SK-N-SH (cell line): Measurements from ENCODE around the gene SLC13A2. TPM values are rescaled to one million over a fixed set of nuclear protein-coding genes. Genes with fewer than 3 reads are reported as not detected.

Experiments
- CTCF ChIA-PET: fragments of 300-600, 350-600 bp; formaldehyde crosslinking; extraction: SDS; loops from one replicate; lab custom pipeline; 2021; lab: Yijun Ruan, JAX
- POLR2A ChIA-PET: fragments of 350-600 bp; sonication (Branson Sonifier 250); formaldehyde crosslinking; extraction: SDS; loops from one replicate; lab custom pipeline; 2020; ENCODE audit warnings: antibody characterized with exemption, inconsistent platforms; lab: Yijun Ruan, JAX
- DNase-seq: peaks from one replicate; pipeline ENCODE4 v3.0.0; 2012
- H2AFZ ChIP-seq: fragments of 200-600 bp; sonication (generic); 2 replicates; pipeline ENCODE4 v1.8.1; 2016; ENCODE audit warnings: antibody characterized with exemption, mild to moderate bottlenecking, low read depth
- H3F3A ChIP-seq: fragments of 200-600 bp; sonication (generic); replicated peaks from 2 replicates; pipeline ENCODE3; 2016; ENCODE audit warnings: antibody characterized with exemption, mild to moderate bottlenecking; ENCODE audit not compliant: insufficient read depth
- H3K27ac ChIP-seq, 2 experiments: fragments of 200-500 bp in 1 of 2; fragments of 200-600 bp in 1 of 2; sonication (Bioruptor generic) in 1 of 2; sonication (generic), shearing (Covaris generic) in 1 of 2; 2 replicates each; pipeline versions ENCODE4 v1.5.1 to v1.6.1; 2014 to 2016; ENCODE audit warnings: low read depth in 2 of 2, inconsistent platforms in 1 of 2, low read length in 1 of 2, mild to moderate bottlenecking in 1 of 2, mixed read lengths in 1 of 2
- H3K27me3 ChIP-seq: fragments of 200-600 bp; sonication (generic), shearing (Covaris generic); 2 replicates; pipeline ENCODE4 v1.6.1; 2016; ENCODE audit warnings: mixed run types; ENCODE audit not compliant: insufficient read depth
- H3K36me3 ChIP-seq, 2 experiments: fragments of 200-500 bp in 1 of 2; fragments of 200-600 bp in 1 of 2; sonication (Bioruptor generic) in 1 of 2; sonication (generic) in 1 of 2; replicated peaks in 1 of 2; 2 replicates each; pipeline versions ENCODE3 to v1.5.1; 2014 to 2016; ENCODE audit warnings: low read length in 1 of 2, mild to moderate bottlenecking in 1 of 2; ENCODE audit not compliant: insufficient read depth in 2 of 2, control insufficient read depth in 1 of 2
- H3K4me1 ChIP-seq, 2 experiments: fragments of 200-500 bp in 1 of 2; fragments of 200-600 bp in 1 of 2; sonication (Bioruptor generic) in 1 of 2; sonication (generic), shearing (Covaris generic) in 1 of 2; 2 replicates each; pipeline versions ENCODE4 v1.5.1 to v1.6.1; 2014 to 2016; ENCODE audit warnings: low read depth in 1 of 2, low read length in 1 of 2, mixed run types in 1 of 2; ENCODE audit not compliant: insufficient read depth in 2 of 2, control insufficient read depth in 1 of 2
- H3K4me2 ChIP-seq: fragments of 200-600 bp; sonication (generic), shearing (Covaris generic); 2 replicates; pipeline ENCODE4 v1.6.1; 2017; ENCODE audit warnings: mixed run types
- H3K4me3 ChIP-seq, 2 experiments: fragments of 200-500 bp in 1 of 2; fragments of 200-600 bp in 1 of 2; sonication (Bioruptor generic) in 1 of 2; sonication (generic), shearing (Covaris generic) in 1 of 2; 2 replicates each; pipeline versions ENCODE4 v1.5.1 to v1.8.1; 2014 to 2016; ENCODE audit warnings: low read depth in 2 of 2, inconsistent platforms in 1 of 2, low read length in 1 of 2, mild to moderate bottlenecking in 1 of 2, mixed read lengths in 1 of 2, moderate library complexity in 1 of 2
- H3K79me2 ChIP-seq: fragments of 200-600 bp; sonication (generic); 2 replicates; pipeline ENCODE4 v1.8.1; 2017; ENCODE audit warnings: mild to moderate bottlenecking; ENCODE audit not compliant: insufficient read depth
- H3K9ac ChIP-seq: fragments of 200-600 bp; sonication (generic); 2 replicates; pipeline ENCODE4 v1.6.1; 2017; ENCODE audit warnings: mixed run types
- H3K9me2 ChIP-seq: fragments of 200-600 bp; sonication (generic); 2 replicates; pipeline ENCODE4 v1.6.1; 2017; ENCODE audit warnings: mixed run types
- H3K9me3 ChIP-seq: fragments of 200-600 bp; sonication (generic); 2 replicates; pipeline ENCODE4 v1.6.1; 2017; ENCODE audit warnings: mixed run types, mild to moderate bottlenecking, moderate library complexity
- H4K20me1 ChIP-seq: fragments of 200-600 bp; sonication (generic); 2 replicates; pipeline ENCODE4 v1.6.1; 2017; ENCODE audit warnings: mild to moderate bottlenecking, mixed run types; ENCODE audit not compliant: insufficient read depth
- EP300 ChIP-seq, 2 experiments: IDR thresholded peaks; 2 replicates each; pipeline versions ENCODE4 v1.4.0 to v1.6.1; 2012; ENCODE audit warnings: borderline replicate concordance in 1 of 2, low read depth in 1 of 2, low read length in 1 of 2
- EZH2phosphoT487 ChIP-seq: fragments of 200-600 bp; sonication (generic); IDR thresholded peaks from 2 replicates; pipeline ENCODE4 v1.6.1; 2017; ENCODE audit warnings: low read depth, mixed run types, mild to moderate bottlenecking, antibody characterized with exemption, moderate library complexity, borderline replicate concordance
- FOXJ3 ChIP-seq: sonication (generic); formaldehyde crosslinking; IDR thresholded peaks from 2 replicates; pipeline ENCODE4 v1.5.1; 2020; ENCODE audit warnings: mild to moderate bottlenecking, missing genetic modification reagents
- GABPA ChIP-seq: IDR thresholded peaks from 2 replicates; pipeline ENCODE4 v1.4.0; 2012; ENCODE audit warnings: low read depth, mild to moderate bottlenecking
- MAX ChIP-seq: IDR thresholded peaks from 2 replicates; pipeline ENCODE4 v1.4.0; 2012; ENCODE audit warnings: low read depth
- MXI1 ChIP-seq: IDR thresholded peaks from 2 replicates; pipeline ENCODE4 v1.6.1; 2012; ENCODE audit warnings: mild to moderate bottlenecking, low read depth, low read length, improper control_type of control experiment
- NFIC ChIP-seq: IDR thresholded peaks from 2 replicates; pipeline ENCODE4 v1.4.0; 2012; ENCODE audit warnings: borderline replicate concordance
- NRF1 ChIP-seq: IDR thresholded peaks from 2 replicates; pipeline ENCODE4 v1.6.1; 2012; ENCODE audit warnings: low read depth, mild to moderate bottlenecking, low read length
- PBX3 ChIP-seq: IDR thresholded peaks from 2 replicates; pipeline ENCODE4; 2012
- RAD21 ChIP-seq: IDR thresholded peaks from 2 replicates; pipeline ENCODE4 v1.6.1; 2012; ENCODE audit warnings: mild to moderate bottlenecking, low read length
- RCOR1 ChIP-seq: fragments of 150-350 bp; IDR thresholded peaks from 2 replicates; pipeline ENCODE4 v1.6.1; 2017; ENCODE audit warnings: antibody characterized with exemption, low read length
- REST ChIP-seq: IDR thresholded peaks from 2 replicates; pipeline ENCODE4 v1.6.1; 2012; ENCODE audit warnings: mild to moderate bottlenecking, low read depth, low read length, moderate library complexity
- RFX5 ChIP-seq: IDR thresholded peaks from 2 replicates; pipeline ENCODE4 v1.6.1; 2012; ENCODE audit warnings: mild to moderate bottlenecking, improper control_type of control experiment, low read length
- TCF12 ChIP-seq: IDR thresholded peaks from 2 replicates; pipeline ENCODE4 v1.4.0; 2012
- TEAD4 ChIP-seq: IDR thresholded peaks from 2 replicates; pipeline ENCODE4 v1.4.0; 2012; ENCODE audit warnings: mild to moderate bottlenecking, borderline replicate concordance; ENCODE audit not compliant: insufficient read depth
- USF1 ChIP-seq: IDR thresholded peaks from 2 replicates; pipeline ENCODE4 v1.4.0; 2012; ENCODE audit warnings: low read depth, borderline replicate concordance
- YY1 ChIP-seq: IDR thresholded peaks from 2 replicates; pipeline ENCODE4 v1.4.0; 2012; ENCODE audit warnings: low read depth, mild to moderate bottlenecking
- WGBS: methylation state at CpG from one replicate; pipeline ENCODE4 v1.1.6; 2017; ENCODE audit warnings: low lambda C conversion rate; 5-methylcytosine and 5-hydroxymethylcytosine counted together
- polyA plus RNA-seq, 3 experiments: library from polyadenylated mRNA; depleted of rRNA; stranded (reverse); fragments of >200 nt; gene quantifications; 2 replicates each; pipeline ENCODE4 v1.2.3, GENCODE V29; 2012

SLC13A2 gene
- polyA plus RNA-seq, 1 of the 3 experiments (the other 2 are of a cell fraction), result not detected

GRCh38 chr17:28495635-28496034 is 22.2 kb downstream of the SLC13A2 start (continued):
- TF ChIP-seq PBX3 (no peak), TCF12 (no peak)

- Histone ChIP-seq H3K27me3 (no peaks in the 10 kb centered on the region), H3K79me2 (no peaks in the 10 kb centered on the region), H3K27ac (no peak overlapping the region), H3K4me2 (no peak overlapping the region), H3F3A (no peaks in the 10 kb centered on the region), H2AFZ (no peak overlapping the region), H3K9ac (no peak overlapping the region), H3K9me3 (no peaks in the 10 kb centered on the region), H3K9me2 (no peaks in the 10 kb centered on the region), H4K20me1 (no peaks in the 10 kb centered on the region), H3K36me3 (no peaks in the 10 kb centered on the region), H3K4me1 (peaks cover 0 to 11% of the 10 kb centered on the region in 2 experiments; a peak in 1 of 4 replicates), H3K4me3 (no peak overlapping the region)
- no peak for DNase-seq
- CTCF ChIA-PET, result interaction anchor here (1.6 to 9.1 kb wide), 4 partner anchors 34 to 113 kb away, joined by 6 to 117 read pairs (median 72); no protein-coding TSS in a partner anchor
- WGBS, result 38% methylated on average over 8 of the region's 9 CpGs
- TF ChIP-seq GABPA (no peak), REST (no peak), RAD21 (no peak), NRF1 (no peak)
- POLR2A ChIA-PET, result no interaction called here
Measured at GRCh38 chr17:28497931-28498330, 24.5 kb downstream of the SLC13A2 start.

- H3K36me3 ChIP-seq, result no peaks in the 10 kb centered on the region
- H3K9me3 ChIP-seq, result no peaks in the 10 kb centered on the region
- H3K4me3 ChIP-seq, result no peak overlapping the region
- no peaks in the 10 kb centered on the region for H3K9me2 ChIP-seq
- no peaks in the 10 kb centered on the region for H3K79me2 ChIP-seq
- ChIA-PET POLR2A (no interaction called here), CTCF (interaction anchor here (0.9 to 9.1 kb wide), 5 partner anchors 33 to 114 kb away, joined by 3 to 117 read pairs (median 6); no protein-coding TSS in a partner anchor)
- H3F3A ChIP-seq, result no peaks in the 10 kb centered on the region
- no peak overlapping the region for H3K27ac ChIP-seq
- DNase-seq, result no peak
- H4K20me1 ChIP-seq, result no peaks in the 10 kb centered on the region
- WGBS, result 43% methylated on average over 6 of the region's 12 CpGs
- no peaks in the 10 kb centered on the region; the same call in 1 of the 2 replicates for H3K27me3 ChIP-seq
- no peak overlapping the region for H3K4me2 ChIP-seq
- peaks cover 0 to 11% of the 10 kb centered on the region in 2 experiments; a peak in 1 of 4 replicates for H3K4me1 ChIP-seq
- H2AFZ ChIP-seq, result no peak overlapping the region
- H3K9ac ChIP-seq, result no peak overlapping the region
- TF ChIP-seq GABPA, result no peak
- no peak for TF ChIP-seq MXI1
- no peak for TF ChIP-seq EP300 (IDR thresholded peaks at IDR 0.05; ENCODE audit: borderline replicate concordance in 1 of 2, low read depth in 1 of 2, low read length in 1 of 2)
- TF ChIP-seq RCOR1, result no peak
- TF ChIP-seq NFIC, result no peak
- no peak for TF ChIP-seq USF1
- no peak for TF ChIP-seq TEAD4
- TF ChIP-seq FOXJ3 (CRISPR knock-in tag), result no peak
- no peak for TF ChIP-seq MAX
- TF ChIP-seq RFX5, result no peak
- no peak for TF ChIP-seq EZH2phosphoT487
- no peak for TF ChIP-seq YY1
Measured at GRCh38 chr17:28498652-28499363, 25.4 kb downstream of the SLC13A2 start.
